IMR-90 (cell line): Measurements from ENCODE around the gene ZNF48. TPM values are rescaled to one million over a fixed set of nuclear protein-coding genes. Genes with fewer than 3 reads are reported as not detected.

Experiments used
- ATAC-seq: fragments of 200-7000 bp; cut with Tn5 transposase; 2 replicates; pipeline ENCODE4 v1.9.1; 2020; ENCODE audit warnings: low read depth, mild to moderate bottlenecking, moderate library complexity
- BruUV-seq: library from RNA; stranded (reverse); fragments of 400-500 nt; replicated peaks from 2 replicates; lab custom pipeline; 2021; lab: Mats Ljungman, UMichigan
- CTCF ChIA-PET: fragments of 300-600 bp; formaldehyde crosslinking; extraction: SDS; loops from one replicate; lab custom pipeline; 2021; ENCODE audit warnings: antibody characterized with exemption; lab: Yijun Ruan, JAX
- POLR2A ChIA-PET: fragments of 300-600 bp; sonication (Branson Sonifier 250); formaldehyde crosslinking; loops from one replicate; lab custom pipeline; 2022; ENCODE audit warnings: antibody characterized with exemption; ENCODE audit not compliant: unreplicated experiment; lab: Charles Lee
- DNase-seq: peaks from one replicate; pipeline ENCODE4 v3.0.0; 2013
- H2AFZ ChIP-seq: replicated peaks from 2 replicates; pipeline ENCODE3; 2013; ENCODE audit warnings: low read length, mild to moderate bottlenecking; ENCODE audit not compliant: poor library complexity
- H2AK5ac ChIP-seq: 2 replicates; pipeline ENCODE4 v1.6.1; 2013; ENCODE audit warnings: low read depth, low read length, inconsistent platforms
- H2AK9ac ChIP-seq: replicated peaks from 2 replicates; pipeline ENCODE3; 2013; ENCODE audit warnings: mild to moderate bottlenecking, low read depth, low read length, moderate library complexity; ENCODE audit not compliant: poor library complexity
- H2BK120ac ChIP-seq: 2 replicates; pipeline ENCODE4 v1.6.1; 2013; ENCODE audit warnings: low read depth, low read length, inconsistent platforms
- H2BK15ac ChIP-seq: 3 replicates; pipeline ENCODE4 v1.6.1; 2013; ENCODE audit warnings: low read depth, low read length, inconsistent platforms
- H2BK20ac ChIP-seq: 2 replicates; pipeline ENCODE4 v1.6.1; 2013; ENCODE audit warnings: low read depth, mild to moderate bottlenecking, inconsistent platforms, low read length, moderate library complexity
- H2BK5ac ChIP-seq: 2 replicates; pipeline ENCODE4 v1.6.1; 2013; ENCODE audit warnings: mild to moderate bottlenecking, low read depth, low read length, inconsistent platforms; ENCODE audit not compliant: poor library complexity, severe bottlenecking
- H3K14ac ChIP-seq: replicated peaks from 2 replicates; pipeline ENCODE4 v1.6.1; 2013; ENCODE audit warnings: low read depth, low read length, inconsistent platforms
- H3K18ac ChIP-seq: 2 replicates; pipeline ENCODE4 v1.6.1; 2013; ENCODE audit warnings: low read depth, low read length, control low read depth
- H3K23ac ChIP-seq: 2 replicates; pipeline ENCODE4 v1.6.1; 2013; ENCODE audit warnings: low read depth, low read length, inconsistent platforms
- H3K27ac ChIP-seq: 2 replicates; pipeline ENCODE4 v1.5.1; 2013; ENCODE audit warnings: mild to moderate bottlenecking, control low read depth, low read length; ENCODE audit not compliant: insufficient read depth
- H3K27me3 ChIP-seq: 2 replicates; pipeline ENCODE4 v1.6.1; 2013; ENCODE audit warnings: low read length; ENCODE audit not compliant: control insufficient read depth, insufficient read depth
- H3K36me3 ChIP-seq: 2 replicates; pipeline ENCODE4 v1.6.1; 2013; ENCODE audit warnings: low read length, mixed read lengths; ENCODE audit not compliant: control insufficient read depth, insufficient read depth
- H3K4ac ChIP-seq: 2 replicates; pipeline ENCODE4 v1.6.1; 2013; ENCODE audit warnings: low read depth, low read length, inconsistent platforms
- H3K4me1 ChIP-seq: 2 replicates; pipeline ENCODE4 v1.6.1; 2013; ENCODE audit warnings: low read length, mixed read lengths; ENCODE audit not compliant: control insufficient read depth, insufficient read depth
- H3K4me2 ChIP-seq: 2 replicates; pipeline ENCODE4 v1.6.1; 2013; ENCODE audit warnings: low read depth, mild to moderate bottlenecking, control low read depth, low read length, moderate library complexity
- H3K4me3 ChIP-seq: 2 replicates; pipeline ENCODE4 v1.5.1; 2013; ENCODE audit warnings: low read depth, mild to moderate bottlenecking, control low read depth, low read length, moderate library complexity; ENCODE audit not compliant: insufficient read depth
- H3K56ac ChIP-seq: 2 replicates; pipeline ENCODE4 v1.6.1; 2013; ENCODE audit warnings: low read length, inconsistent platforms; ENCODE audit not compliant: insufficient read depth; ENCODE audit errors: extremely low read depth
- H3K79me1 ChIP-seq, 2 experiments: 2 replicates each; pipeline ENCODE4 v1.6.1; 2013; ENCODE audit warnings: low read length in 2 of 2, inconsistent platforms in 1 of 2, low read depth in 1 of 2
- H3K9ac ChIP-seq: 2 replicates; pipeline ENCODE4 v1.6.1; 2013; ENCODE audit warnings: low read depth, low read length, control low read depth
- H3K9me1 ChIP-seq: 2 replicates; pipeline ENCODE4 v1.6.1; 2013; ENCODE audit warnings: low read length, inconsistent platforms; ENCODE audit not compliant: insufficient read depth
- H3K9me3 ChIP-seq: 2 replicates; pipeline ENCODE4 v1.6.1; 2013; ENCODE audit warnings: low read length; ENCODE audit not compliant: control insufficient read depth, insufficient read depth
- H4K20me1 ChIP-seq: 2 replicates; pipeline ENCODE4 v1.6.1; 2013; ENCODE audit warnings: low read length, inconsistent platforms; ENCODE audit not compliant: insufficient read depth
- H4K5ac ChIP-seq: 2 replicates; pipeline ENCODE4 v1.6.1; 2013; ENCODE audit warnings: mild to moderate bottlenecking, low read depth, low read length, control low read depth
- H4K8ac ChIP-seq, 2 experiments: 2 replicates each; pipeline ENCODE4 v1.6.1; 2013; ENCODE audit warnings: low read depth in 2 of 2, low read length in 2 of 2, control low read depth in 1 of 2, inconsistent platforms in 1 of 2
- H4K91ac ChIP-seq: 2 replicates; pipeline ENCODE4 v1.6.1; 2013; ENCODE audit warnings: low read depth, low read length, inconsistent platforms; ENCODE audit not compliant: insufficient read depth
- CHD1 ChIP-seq: IDR thresholded peaks from 2 replicates; pipeline ENCODE4 v1.6.1; 2012; ENCODE audit warnings: low read depth, low read length, improper control_type of control experiment
- FOS ChIP-seq: fragments of 150-350 bp; IDR thresholded peaks from 2 replicates; pipeline ENCODE4 v1.6.1; 2016; ENCODE audit warnings: low read depth, low read length
- MAZ ChIP-seq: IDR thresholded peaks from 2 replicates; pipeline ENCODE4 v1.6.1; 2012; ENCODE audit warnings: low read depth, mild to moderate bottlenecking, low read length, improper control_type of control experiment, moderate library complexity, borderline replicate concordance
- MXI1 ChIP-seq: IDR thresholded peaks from 2 replicates; pipeline ENCODE4 v1.6.1; 2012; ENCODE audit warnings: low read depth, mild to moderate bottlenecking, low read length, moderate library complexity, borderline replicate concordance
- NFE2L2 ChIP-seq: fragments of 150-350 bp; IDR thresholded peaks from 2 replicates; pipeline ENCODE4 v1.6.1; 2016; ENCODE audit warnings: low read depth, mild to moderate bottlenecking, low read length
- POLR2A ChIP-seq: IDR thresholded peaks from 2 replicates; pipeline ENCODE4 v1.6.1; 2012; ENCODE audit warnings: mild to moderate bottlenecking, low read depth, low read length
- RAD21 ChIP-seq: IDR thresholded peaks from 2 replicates; pipeline ENCODE4 v1.6.1; 2012; ENCODE audit warnings: low read length, improper control_type of control experiment
- RCOR1 ChIP-seq: IDR thresholded peaks from 2 replicates; pipeline ENCODE4 v1.6.1; 2012; ENCODE audit warnings: mild to moderate bottlenecking, low read length, improper control_type of control experiment; ENCODE audit not compliant: insufficient replicate concordance
- SMC3 ChIP-seq: fragments of 150-350 bp; IDR thresholded peaks from 2 replicates; pipeline ENCODE4 v1.6.1; 2016; ENCODE audit warnings: low read depth, mild to moderate bottlenecking, antibody characterized with exemption, low read length, moderate library complexity
- WGBS, 2 experiments: methylation state at CpG; one replicate each; pipeline versions ENCODE4 v1.1.5 to v1.1.7; 2013; ENCODE audit warnings: missing lambda C conversion rate in 2 of 2; ENCODE audit not compliant: insufficient read length in 1 of 2; ENCODE audit errors: extremely low coverage in 2 of 2; 5-methylcytosine and 5-hydroxymethylcytosine counted together
- dilution Hi-C: fragments of 300-500 bp; cut with HindIII; formaldehyde crosslinking; loops from one replicate; pipeline ENCODE4 v1.14.3; 2018; ENCODE audit warnings: low sequenced_read_pairs; ENCODE audit not compliant: unreplicated experiment
- in situ Hi-C: fragments of 300-500 bp; cut with MboI; formaldehyde crosslinking; loops from 3 replicates; pipeline ENCODE4 v1.14.3; 2019; ENCODE audit warnings: low sequenced_read_pairs, inconsistent platforms, mixed read lengths
- intact Hi-C: fragments of 100-400 bp; cut with micrococcal nuclease; formaldehyde crosslinking; loops from 2 replicates; pipeline ENCODE4 v1.10.0; 2022
- polyA plus RNA-seq, 3 experiments: library from polyadenylated mRNA; depleted of rRNA; stranded (reverse); fragments of >200 nt; gene quantifications; 2 replicates each; pipeline ENCODE4 v1.2.3, GENCODE V29; 2012; ENCODE audit warnings: low replicate concordance in 1 of 3
- total RNA-seq: library from RNA; depleted of rRNA; stranded (reverse); fragments of >200 nt; gene quantifications from 2 replicates; pipeline ENCODE4 v1.2.3, GENCODE V29; 2012
- TF ChIP-seq, protein P1 (sequence below): fragments of 150-350 bp; IDR thresholded peaks from 2 replicates; pipeline ENCODE4 v1.6.1; 2016; ENCODE audit warnings: low read depth, mild to moderate bottlenecking, low read length, moderate library complexity, borderline replicate concordance

Gene ZNF48
- total and polyA plus RNA-seq, 2 of the 4 experiments (the other 2 are of a cell fraction) = 5.8 to 6.6 TPM

DNA sequence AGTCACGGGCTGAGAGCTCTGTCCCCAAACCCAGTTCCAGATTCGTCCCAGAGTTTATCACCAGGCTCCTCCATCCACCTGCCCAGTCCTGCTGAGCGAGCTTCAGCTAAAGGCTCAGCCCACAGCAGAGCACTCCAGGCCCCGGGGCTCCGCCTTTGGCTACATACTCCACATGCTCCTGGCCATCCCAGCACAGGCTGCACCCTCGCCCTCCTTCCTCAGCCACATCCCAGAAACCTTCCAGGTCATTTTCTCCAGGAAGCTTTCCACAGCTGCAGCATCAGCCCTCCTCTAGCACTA, 35.4 kb upstream of the ZNF48 start:
- Histone ChIP-seq H3K56ac (no peak overlapping the region), H2AFZ (no peak overlapping the region), H2BK20ac (no peak overlapping the region), H3K27ac (no peak overlapping the region), H3K27me3 (no peaks in the 10 kb centered on the region), H2BK15ac (no peak overlapping the region), H3K4ac (no peak overlapping the region), H4K91ac (no peak overlapping the region), H3K4me3 (no peak overlapping the region), H4K20me1 (peaks cover 9% of the 10 kb centered on the region), H2BK5ac (no peak overlapping the region), H3K9me1 (peaks cover 7% of the 10 kb centered on the region; the same call in 1 of the 2 replicates), H2AK5ac (no peak overlapping the region), H3K36me3 (peaks cover 41% of the 10 kb centered on the region), H3K79me1 (peaks cover 15 to 48% of the 10 kb centered on the region in 2 experiments), H3K18ac (no peak overlapping the region), H3K9ac (no peak overlapping the region), H3K14ac (no peak overlapping the region), H4K5ac (no peak overlapping the region), H3K4me1 (peaks cover 5% of the 10 kb centered on the region; the same call in 1 of the 2 replicates), H2AK9ac (no peak overlapping the region), H3K23ac (no peak overlapping the region), H3K4me2 (no peak overlapping the region), H3K9me3 (no peaks in the 10 kb centered on the region), H4K8ac (no peak overlapping the region), H2BK120ac (no peak overlapping the region)
- in situ Hi-C loops (no loop called here), dilution Hi-C loops (no loop called here), intact Hi-C loops (no loop called here)
- TF ChIP-seq, protein P1, sequence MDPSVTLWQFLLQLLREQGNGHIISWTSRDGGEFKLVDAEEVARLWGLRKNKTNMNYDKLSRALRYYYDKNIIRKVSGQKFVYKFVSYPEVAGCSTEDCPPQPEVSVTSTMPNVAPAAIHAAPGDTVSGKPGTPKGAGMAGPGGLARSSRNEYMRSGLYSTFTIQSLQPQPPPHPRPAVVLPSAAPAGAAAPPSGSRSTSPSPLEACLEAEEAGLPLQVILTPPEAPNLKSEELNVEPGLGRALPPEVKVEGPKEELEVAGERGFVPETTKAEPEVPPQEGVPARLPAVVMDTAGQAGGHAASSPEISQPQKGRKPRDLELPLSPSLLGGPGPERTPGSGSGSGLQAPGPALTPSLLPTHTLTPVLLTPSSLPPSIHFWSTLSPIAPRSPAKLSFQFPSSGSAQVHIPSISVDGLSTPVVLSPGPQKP = no peak
- TF ChIP-seq MAZ (no peak), RCOR1 (no peak), CHD1 (no peak), FOS (no peak), POLR2A (no peak), SMC3 (no peak), RAD21 (no peak), MXI1 (no peak), NFE2L2 (no peak)
- POLR2A ChIA-PET = no interaction called here
- CTCF ChIA-PET = no interaction called here
- no peak for DNase-seq
- WGBS, 2 experiments = 97% methylated on average over 3 of the region's 6 CpGs; no CpG with 5 or more reads in 1 of the 2 experiments
- ATAC-seq = no peak
- no TSS peak for BruUV-seq
